NCI-H1694 (cell line): ENCODE data around the gene ZFAND3.

Source experiments
- DNase-seq: peaks from one replicate; lab custom pipeline; 2025; lab: John Stamatoyannopoulos, UW

Gene ZFAND3

GRCh38 chr6:37827603-37828265 lies 8.2 kb downstream of the ZFAND3 start:
- peak; percentile 22 for DNase-seq

DNA sequence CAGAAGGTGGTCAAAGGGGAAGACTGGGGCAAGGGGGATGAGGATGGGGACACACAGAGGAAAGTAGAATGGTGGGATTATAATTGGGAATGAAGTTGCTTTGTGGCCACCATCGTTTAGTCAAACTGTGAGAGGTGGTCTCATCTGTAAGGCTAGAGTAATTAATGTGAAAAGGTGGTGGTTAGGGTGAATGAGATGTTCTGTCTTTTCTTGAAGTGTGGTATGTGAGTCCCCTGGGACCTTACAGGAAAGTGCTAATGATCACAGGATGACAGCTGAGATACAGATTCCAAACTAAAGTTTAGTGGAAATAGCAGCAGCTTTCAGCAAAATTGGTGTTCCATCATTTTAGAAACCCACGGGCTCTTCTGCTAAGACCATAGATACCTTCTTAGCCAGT lies 10.7 kb downstream of the ZFAND3 start:
- no peak for DNase-seq

DNA sequence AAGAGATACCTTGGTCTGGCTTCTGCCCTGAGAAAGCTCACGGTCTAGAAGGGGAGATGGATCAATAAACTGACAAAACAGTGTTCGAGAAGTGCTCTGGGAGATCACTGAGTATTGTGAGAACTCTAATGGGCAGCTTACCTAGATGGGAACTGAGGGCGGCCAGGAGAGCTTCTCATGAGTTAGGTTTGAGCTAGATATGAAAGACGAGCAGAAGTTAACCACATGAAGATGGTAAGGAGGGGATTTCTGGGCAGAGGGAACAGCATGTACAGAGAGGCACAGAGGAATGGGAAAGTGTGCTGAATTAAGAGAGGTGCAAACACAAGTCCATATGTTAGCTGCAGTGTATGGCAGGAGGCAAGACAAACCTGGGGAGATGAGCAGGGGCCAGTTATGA lies 11.9 kb downstream of the ZFAND3 start:
- no peak for DNase-seq

- no peak for DNase-seq
Observed at GRCh38 chr6:37835923-37836322, 16.4 kb downstream of the ZFAND3 start.

DNA sequence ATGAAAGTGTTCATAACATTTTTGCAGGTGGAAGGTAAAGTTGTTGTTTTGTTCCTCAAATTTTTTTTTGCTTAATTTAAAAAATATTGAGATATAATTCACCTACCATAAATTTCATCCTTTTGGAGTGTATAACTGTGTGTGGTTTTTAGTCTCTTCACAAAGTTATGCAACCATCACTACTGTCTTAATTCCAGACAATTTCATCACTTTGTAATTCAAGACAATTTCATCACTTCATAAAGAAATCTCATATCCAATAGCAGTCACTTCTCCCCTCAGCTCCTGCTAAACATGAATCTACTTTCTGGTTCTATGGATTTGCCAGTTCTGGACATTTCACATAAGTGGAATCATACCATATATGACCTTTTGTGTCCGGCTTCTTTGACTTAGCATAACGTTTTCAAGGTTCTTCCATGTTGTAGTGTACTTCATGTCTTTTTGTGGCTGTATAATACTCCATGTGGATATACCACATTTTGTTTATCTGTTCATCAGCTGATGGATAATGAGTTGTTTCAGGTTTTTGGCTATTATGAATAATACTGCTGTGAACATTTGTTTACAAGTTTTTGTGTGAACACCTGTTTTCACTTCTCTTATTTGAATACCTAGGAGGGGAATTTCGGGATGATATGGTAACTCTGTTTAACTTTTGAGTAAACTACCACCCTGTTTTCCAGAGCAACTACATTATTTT lies 18.8 kb downstream of the ZFAND3 start:
- DNase-seq: no peak

DNA sequence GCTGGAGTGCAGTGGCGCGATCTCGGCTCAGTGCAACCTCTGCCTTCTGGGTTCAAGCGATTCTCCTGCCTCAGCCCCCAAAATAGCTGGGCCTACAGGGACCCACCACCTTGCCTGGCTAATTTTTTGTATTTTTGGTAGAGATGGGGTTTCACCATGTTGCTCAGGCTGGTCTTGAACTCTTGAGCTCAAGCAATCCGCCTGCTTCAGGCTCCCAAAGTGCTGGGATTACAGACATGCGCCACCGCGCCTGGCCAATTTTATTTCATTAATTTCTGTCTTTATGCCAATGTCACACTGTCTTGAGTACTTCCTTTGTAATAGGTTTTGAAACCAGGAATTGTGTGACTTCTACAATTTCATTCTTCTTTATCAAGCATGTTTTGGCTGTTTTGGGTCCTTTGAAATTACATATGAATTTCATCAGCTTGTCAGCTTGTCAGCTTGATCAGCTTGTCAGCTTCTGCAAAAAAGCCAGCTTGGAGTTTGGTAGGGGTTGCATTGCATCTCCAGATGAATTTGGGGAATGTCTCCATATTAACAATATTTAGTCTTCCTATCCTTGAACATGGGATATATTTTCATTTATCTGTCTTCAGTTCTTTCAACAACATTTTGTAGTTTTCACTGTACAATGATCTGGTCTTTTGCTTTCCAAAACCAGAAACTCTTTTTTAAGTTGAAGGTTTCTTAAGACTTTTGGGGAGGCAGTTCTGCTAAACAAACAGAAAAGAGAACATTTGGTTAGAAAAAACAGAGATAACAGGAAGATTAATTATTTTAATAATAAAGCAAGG lies 20.8 kb downstream of the ZFAND3 start:
- DNase-seq: no peak

GRCh38 chr6:37840940-37841300 lies 21.4 kb downstream of the ZFAND3 start:
- no peak for DNase-seq

- no peak for DNase-seq
Observed at GRCh38 chr6:37845026-37845911, 25.7 kb downstream of the ZFAND3 start.

DNA sequence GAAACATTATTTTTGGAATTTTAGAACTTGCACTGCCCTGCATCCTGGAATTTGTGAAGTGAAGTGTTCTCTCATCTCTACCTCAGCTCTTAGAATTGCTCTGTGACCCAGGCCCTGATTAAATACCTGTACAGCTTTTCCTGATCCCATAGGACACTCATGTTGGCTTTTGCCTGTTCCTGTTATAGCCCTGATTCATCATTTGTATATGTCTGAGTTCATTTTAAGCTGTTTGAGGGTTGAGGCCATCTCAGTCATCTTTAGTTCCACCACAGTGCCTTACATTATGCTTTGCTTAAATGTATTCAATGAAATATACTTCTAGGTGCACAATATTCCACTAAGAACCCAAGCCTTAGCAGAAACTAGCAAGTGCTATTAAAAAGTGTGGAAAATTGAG lies 26.4 kb downstream of the ZFAND3 start:
- DNase-seq: no peak

GRCh38 chr6:37847704-37848103 lies 28.2 kb downstream of the ZFAND3 start:
- DNase-seq: no peak

DNA sequence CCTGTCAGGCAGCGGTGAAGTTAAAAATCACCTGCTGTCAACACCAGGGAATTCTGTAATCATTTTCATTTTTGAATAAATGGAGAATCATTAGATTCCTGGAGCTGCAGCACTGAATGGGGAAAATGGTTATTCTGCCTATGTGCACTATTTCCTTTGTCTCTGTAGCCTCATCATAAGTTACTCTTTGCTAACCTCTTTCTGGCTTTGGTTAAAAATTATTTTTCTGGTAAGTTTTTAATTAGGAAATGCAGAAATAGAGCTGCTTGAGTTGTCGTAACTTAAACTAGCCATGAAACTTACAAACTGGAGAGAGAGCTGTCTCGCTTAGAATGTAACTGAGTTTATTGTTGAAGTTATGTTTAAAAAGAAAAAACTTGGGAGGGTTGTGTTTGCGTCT lies 28.8 kb downstream of the ZFAND3 start:
- DNase-seq: no peak

DNA sequence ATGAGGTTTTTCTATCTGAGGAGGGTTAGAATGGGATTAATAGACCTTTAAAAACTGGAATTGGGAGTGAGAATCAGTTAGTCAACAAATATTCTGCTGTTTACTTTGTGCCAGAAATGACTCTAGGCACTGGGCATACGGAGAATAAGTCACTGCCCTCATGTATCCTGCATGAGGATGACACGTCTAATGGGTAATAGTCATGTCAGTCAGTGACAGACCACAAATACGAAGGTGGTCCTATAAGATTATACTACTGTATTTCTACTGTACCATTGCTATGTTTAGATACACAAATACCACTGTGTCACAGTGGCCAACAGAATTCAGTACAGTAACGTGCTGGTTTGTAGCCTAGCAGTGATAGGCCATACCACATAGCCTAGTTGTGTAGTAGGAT lies 30.7 kb downstream of the ZFAND3 start:
- no peak for DNase-seq

- no peak for DNase-seq
Observed at GRCh38 chr6:37850728-37851285, 31.3 kb downstream of the ZFAND3 start.

DNA sequence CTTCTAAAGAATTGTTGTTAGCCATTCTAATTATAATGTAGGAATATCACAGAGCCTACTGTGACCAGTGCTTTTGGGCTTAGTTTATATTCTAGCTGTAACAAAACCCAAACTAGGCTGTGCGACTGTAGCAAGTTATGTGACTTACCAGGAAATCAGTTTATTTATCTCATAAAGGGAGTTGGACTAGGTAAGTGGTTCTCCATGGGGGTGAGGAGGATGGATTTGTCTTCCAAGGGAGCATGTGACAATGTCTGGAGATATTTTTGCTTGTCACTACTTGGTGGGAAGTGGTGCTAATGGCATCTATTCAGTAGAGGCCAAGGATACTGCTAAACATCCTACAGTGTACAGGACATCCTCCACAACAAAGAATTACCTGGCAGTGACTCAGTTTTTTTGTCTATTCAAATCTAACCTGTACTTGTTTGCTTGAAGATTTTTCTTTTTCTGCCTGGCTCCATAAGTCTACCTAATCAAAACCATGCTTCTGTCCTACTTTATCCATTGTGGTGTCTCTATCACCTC lies 32.5 kb downstream of the ZFAND3 start:
- no peak for DNase-seq

DNA sequence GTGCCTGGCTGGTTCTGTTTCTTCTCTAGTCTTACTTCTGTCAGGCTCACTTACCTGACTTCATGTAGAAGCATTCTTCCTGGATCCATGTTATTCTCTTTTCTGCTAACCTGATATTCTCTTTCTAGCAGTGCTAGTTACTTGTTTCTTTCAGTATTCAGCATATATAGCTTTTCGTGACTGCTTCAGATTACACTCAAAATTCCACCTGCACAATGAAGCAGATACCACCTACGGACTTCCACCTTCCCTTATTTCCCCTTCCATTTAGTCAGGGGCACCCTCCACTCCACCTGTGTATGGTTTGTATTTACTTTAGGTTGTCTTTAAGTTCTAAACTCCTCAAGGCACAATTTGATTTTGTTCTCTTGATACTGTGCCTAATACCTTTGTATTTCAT lies 36.8 kb downstream of the ZFAND3 start:
- no peak for DNase-seq

DNA sequence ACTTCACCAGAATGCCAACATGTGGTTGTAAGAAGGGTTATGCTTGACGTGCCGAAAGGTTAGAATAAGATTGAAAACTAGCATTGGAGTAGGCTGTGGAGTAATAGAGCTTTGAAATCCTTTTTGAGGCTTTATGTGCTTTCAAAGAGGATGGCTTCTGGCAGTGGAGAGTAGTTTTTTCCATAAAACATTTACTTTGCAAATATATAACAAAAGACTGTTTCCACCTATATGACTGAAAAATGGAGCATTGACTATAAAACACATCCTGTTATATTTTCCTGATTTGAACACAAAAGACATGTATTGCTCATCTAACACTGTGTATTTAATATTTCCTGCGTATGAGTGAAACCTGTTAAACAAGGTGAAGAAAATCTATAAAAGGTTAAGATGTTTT lies 38.8 kb downstream of the ZFAND3 start:
- no peak for DNase-seq

DNA sequence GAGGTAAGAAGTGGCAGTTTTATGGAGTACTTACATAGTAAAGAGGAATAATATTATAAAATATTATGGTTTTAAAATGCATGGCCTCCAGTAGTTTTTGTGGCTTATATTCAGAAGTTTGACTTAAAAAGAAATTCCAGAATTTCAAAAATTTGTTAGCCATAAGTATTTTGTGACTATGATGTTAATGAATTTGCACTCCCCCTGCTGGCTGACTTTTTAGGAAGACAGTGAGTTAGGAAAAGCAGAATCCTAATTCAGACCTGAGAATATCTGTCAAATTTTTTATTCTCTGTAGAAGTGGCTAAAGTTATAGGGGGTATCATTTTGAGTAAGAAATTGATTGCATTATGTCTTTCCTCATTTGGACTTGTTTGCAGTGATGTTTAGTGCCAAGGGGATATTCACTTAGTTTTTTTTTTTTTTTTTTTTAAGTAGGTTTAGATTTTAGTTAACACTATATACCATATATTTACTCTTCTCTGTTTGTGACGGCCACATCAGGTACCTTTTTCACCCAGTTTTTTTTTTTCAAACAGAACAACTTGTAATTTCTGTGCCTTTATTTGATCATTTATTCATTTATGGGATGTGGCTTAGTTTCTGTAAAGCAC lies 40.8 kb downstream of the ZFAND3 start:
- peak; percentile 28 for DNase-seq

- DNase-seq: no peak
Observed at GRCh38 chr6:37861452-37861851, 41.9 kb downstream of the ZFAND3 start.

DNA sequence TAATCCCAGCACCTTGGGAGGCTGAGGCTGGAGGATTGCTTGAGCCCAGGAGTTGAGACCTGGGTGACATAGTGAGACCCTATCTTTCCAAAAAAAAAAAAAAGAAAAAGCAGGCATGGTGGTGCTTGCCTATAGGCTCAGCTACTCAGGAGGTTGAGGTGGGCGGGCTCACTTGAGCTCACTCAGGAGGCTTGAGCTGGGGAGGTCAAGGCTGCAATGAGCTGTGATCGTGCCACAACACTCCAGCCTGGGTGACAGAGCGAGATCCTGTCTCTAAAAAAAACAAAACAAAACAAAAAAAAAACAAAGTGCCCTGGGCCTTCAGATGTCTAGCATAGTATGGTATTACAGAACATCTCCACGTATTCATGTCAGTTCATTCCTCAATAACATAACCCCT lies 42.9 kb downstream of the ZFAND3 start:
- DNase-seq: no peak

DNA sequence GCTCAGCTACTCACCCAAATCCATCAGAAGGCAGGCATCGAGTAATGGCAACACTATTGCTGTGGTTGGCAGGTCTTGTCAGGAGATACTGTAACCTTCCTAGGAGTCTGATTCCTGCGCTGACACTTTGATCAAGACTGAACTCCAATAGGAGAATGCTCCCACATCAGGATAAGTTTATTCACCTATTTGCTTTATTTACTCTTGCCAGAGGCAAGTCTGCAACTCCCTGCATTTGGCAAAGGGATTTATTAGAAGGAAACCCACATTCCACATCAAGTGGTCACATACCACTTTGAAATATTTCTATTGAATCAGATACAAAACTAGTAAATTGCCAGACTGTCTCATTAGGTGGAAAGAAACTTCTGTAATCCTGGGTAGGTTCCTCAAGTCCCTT lies 43.5 kb downstream of the ZFAND3 start:
- no peak for DNase-seq

- DNase-seq: no peak
Observed at GRCh38 chr6:37864250-37864649, 44.7 kb downstream of the ZFAND3 start.
